Mesenchymal stem cell (in vitro differentiated cells and primary cell): ENCODE data around the gene KCNH2.

Experiments
- DNase-seq: peaks from one replicate; pipeline ENCODE4 v3.0.0-alpha.2; 2013
- H2AFZ ChIP-seq: one replicate; pipeline ENCODE4 v1.6.1; 2013; ENCODE audit warnings: low read depth, mild to moderate bottlenecking, control low read depth, inconsistent platforms, low read length, moderate library complexity
- H2AK5ac ChIP-seq: 2 replicates; pipeline ENCODE4 v1.6.1; 2013; ENCODE audit warnings: low read length, moderate library complexity, mild to moderate bottlenecking, inconsistent platforms; ENCODE audit not compliant: severe bottlenecking
- H2BK120ac ChIP-seq: one replicate; pipeline ENCODE4 v1.6.1; 2013; ENCODE audit warnings: low read depth, mild to moderate bottlenecking, inconsistent platforms, low read length, moderate library complexity
- H2BK12ac ChIP-seq, 2 experiments: one replicate each; pipeline ENCODE4 v1.6.1; 2013; ENCODE audit warnings: inconsistent platforms in 2 of 2, low read length in 2 of 2, mild to moderate bottlenecking in 2 of 2, moderate library complexity in 2 of 2, control low read depth in 1 of 2
- H2BK15ac ChIP-seq: one replicate; pipeline ENCODE4 v1.6.1; 2013; ENCODE audit warnings: mild to moderate bottlenecking, low read depth, inconsistent platforms; ENCODE audit not compliant: poor library complexity, severe bottlenecking
- H2BK5ac ChIP-seq: 2 replicates; pipeline ENCODE4 v1.6.1; 2013; ENCODE audit warnings: low read depth, mild to moderate bottlenecking, low read length, control low read depth, inconsistent platforms; ENCODE audit not compliant: poor library complexity, severe bottlenecking
- H3K14ac ChIP-seq, 2 experiments: one replicate each; pipeline ENCODE4 v1.6.1; 2013; ENCODE audit warnings: inconsistent platforms in 2 of 2, low read length in 2 of 2, control low read depth in 1 of 2, mild to moderate bottlenecking in 1 of 2, moderate library complexity in 1 of 2
- H3K18ac ChIP-seq, 2 experiments: one replicate each; pipeline ENCODE4 v1.6.1; 2013; ENCODE audit warnings: inconsistent platforms in 2 of 2, low read length in 2 of 2, control low read depth in 1 of 2, low read depth in 1 of 2, mild to moderate bottlenecking in 1 of 2
- H3K23ac ChIP-seq, 2 experiments: one replicate each; pipeline ENCODE4 v1.6.1; 2013; ENCODE audit warnings: inconsistent platforms in 2 of 2, low read length in 2 of 2, mild to moderate bottlenecking in 2 of 2, moderate library complexity in 2 of 2, control low read depth in 1 of 2
- H3K27ac ChIP-seq: 2 replicates; pipeline ENCODE4 v1.5.1; 2013; ENCODE audit warnings: mild to moderate bottlenecking, moderate library complexity, low read length, control low read depth, inconsistent platforms; ENCODE audit not compliant: poor library complexity, severe bottlenecking
- H3K27me3 ChIP-seq, 2 experiments: 2 replicates each; pipeline versions ENCODE4 v1.6.1 to v1.7.0; 2013; ENCODE audit warnings: low read length in 2 of 2, mild to moderate bottlenecking in 2 of 2, moderate library complexity in 2 of 2, control low read depth in 1 of 2, inconsistent platforms in 1 of 2; ENCODE audit not compliant: control insufficient read depth in 1 of 2, insufficient read depth in 1 of 2
- H3K36me3 ChIP-seq, 2 experiments: 2 replicates each; pipeline versions ENCODE4 v1.6.1 to v1.7.0; 2013; ENCODE audit warnings: low read length in 2 of 2, control low read depth in 1 of 2, inconsistent platforms in 1 of 2, low read depth in 1 of 2, mild to moderate bottlenecking in 1 of 2; ENCODE audit not compliant: insufficient read depth in 2 of 2, control insufficient read depth in 1 of 2
- H3K4ac ChIP-seq, 2 experiments: one replicate each; pipeline ENCODE4 v1.6.1; 2013; ENCODE audit warnings: inconsistent platforms in 2 of 2, low read length in 2 of 2, mild to moderate bottlenecking in 2 of 2, moderate library complexity in 2 of 2, control low read depth in 1 of 2, low read depth in 1 of 2
- H3K4me1 ChIP-seq: 2 replicates; pipeline ENCODE4 v1.6.1; 2013; ENCODE audit warnings: low read depth, low read length, control low read depth; ENCODE audit not compliant: control insufficient read depth, insufficient read depth
- H3K4me2 ChIP-seq: 2 replicates; pipeline ENCODE4 v1.6.1; 2013; ENCODE audit warnings: low read length, mild to moderate bottlenecking, inconsistent platforms; ENCODE audit not compliant: poor library complexity, severe bottlenecking
- H3K4me3 ChIP-seq, 2 experiments: 2 replicates each; pipeline versions ENCODE4 v1.5.1 to v1.7.0; 2013; ENCODE audit warnings: low read length in 2 of 2, mild to moderate bottlenecking in 2 of 2, control low read depth in 1 of 2, low read depth in 1 of 2; ENCODE audit not compliant: insufficient read depth in 1 of 2
- H3K79me1 ChIP-seq: replicated peaks from 2 replicates; pipeline ENCODE4 v1.6.1; 2013; ENCODE audit warnings: mild to moderate bottlenecking, control low read depth, low read length, inconsistent platforms; ENCODE audit not compliant: poor library complexity, severe bottlenecking
- H3K9ac ChIP-seq: 2 replicates; pipeline ENCODE4 v1.7.0; 2013; ENCODE audit warnings: mild to moderate bottlenecking, low read length, moderate library complexity
- H3K9me3 ChIP-seq: 2 replicates; pipeline ENCODE4 v1.7.0; 2013; ENCODE audit warnings: mild to moderate bottlenecking, low read length; ENCODE audit not compliant: control insufficient read depth
- H4K8ac ChIP-seq: one replicate; pipeline ENCODE4 v1.6.1; 2013; ENCODE audit warnings: inconsistent platforms, mild to moderate bottlenecking, low read length, moderate library complexity
- H4K91ac ChIP-seq: one replicate; pipeline ENCODE4 v1.6.1; 2013; ENCODE audit warnings: mild to moderate bottlenecking, low read length, inconsistent platforms
- WGBS: methylation state at CpG from one replicate; pipeline ENCODE4 v1.1.7; 2013; ENCODE audit warnings: mixed read lengths; 5-methylcytosine and 5-hydroxymethylcytosine counted together

KCNH2 gene

GRCh38 chr7:150944066-150945042 is 33.8 kb downstream of the KCNH2 start:
- Histone ChIP-seq H3K9ac (no peak overlapping the region), H3K4ac (no peak overlapping the region), H2AFZ (no peak overlapping the region), H3K18ac (no peak overlapping the region), H3K79me1 (no peaks in the 10 kb centered on the region), H2BK15ac (no peak overlapping the region), H2BK12ac (no peak overlapping the region), H3K4me3 (peak overlapping the region in 1 of 2 experiments; percentile 2), H3K14ac (no peak overlapping the region), H3K9me3 (no peaks in the 10 kb centered on the region), H3K4me2 (no peak overlapping the region), H3K36me3 (no peaks in the 10 kb centered on the region), H2AK5ac (no peak overlapping the region), H3K4me1 (peaks cover 1% of the 10 kb centered on the region), H4K8ac (no peak overlapping the region), H4K91ac (peak overlapping the region; percentile 82), H3K27me3 (peaks cover 12 to 62% of the 10 kb centered on the region in 2 experiments), H2BK5ac (no peak overlapping the region), H2BK120ac (no peak overlapping the region), H3K23ac (no peak overlapping the region), H3K27ac (no peak overlapping the region)
- 84% methylated on average over 6 of the region's 6 CpGs for WGBS
- DNase-seq = no peak

- Histone ChIP-seq H3K4me1 (peaks cover 1% of the 10 kb centered on the region), H2AK5ac (no peak overlapping the region), H3K27me3 (peaks cover 13 to 56% of the 10 kb centered on the region in 2 experiments), H4K8ac (no peak overlapping the region), H2BK120ac (no peak overlapping the region), H2BK5ac (no peak overlapping the region), H3K4me2 (no peak overlapping the region), H3K27ac (no peak overlapping the region), H3K4me3 (no peak overlapping the region), H4K91ac (no peak overlapping the region), H2AFZ (no peak overlapping the region), H3K23ac (no peak overlapping the region), H2BK15ac (no peak overlapping the region), H3K79me1 (no peaks in the 10 kb centered on the region), H3K9ac (no peak overlapping the region), H3K18ac (no peak overlapping the region), H3K14ac (no peak overlapping the region), H3K4ac (no peak overlapping the region), H2BK12ac (no peak overlapping the region), H3K9me3 (no peaks in the 10 kb centered on the region), H3K36me3 (no peaks in the 10 kb centered on the region)
- DNase-seq = no peak
- WGBS = 88% methylated on average over 6 of the region's 6 CpGs
Observed at GRCh38 chr7:150943453-150943814, 34.7 kb downstream of the KCNH2 start.

DNA sequence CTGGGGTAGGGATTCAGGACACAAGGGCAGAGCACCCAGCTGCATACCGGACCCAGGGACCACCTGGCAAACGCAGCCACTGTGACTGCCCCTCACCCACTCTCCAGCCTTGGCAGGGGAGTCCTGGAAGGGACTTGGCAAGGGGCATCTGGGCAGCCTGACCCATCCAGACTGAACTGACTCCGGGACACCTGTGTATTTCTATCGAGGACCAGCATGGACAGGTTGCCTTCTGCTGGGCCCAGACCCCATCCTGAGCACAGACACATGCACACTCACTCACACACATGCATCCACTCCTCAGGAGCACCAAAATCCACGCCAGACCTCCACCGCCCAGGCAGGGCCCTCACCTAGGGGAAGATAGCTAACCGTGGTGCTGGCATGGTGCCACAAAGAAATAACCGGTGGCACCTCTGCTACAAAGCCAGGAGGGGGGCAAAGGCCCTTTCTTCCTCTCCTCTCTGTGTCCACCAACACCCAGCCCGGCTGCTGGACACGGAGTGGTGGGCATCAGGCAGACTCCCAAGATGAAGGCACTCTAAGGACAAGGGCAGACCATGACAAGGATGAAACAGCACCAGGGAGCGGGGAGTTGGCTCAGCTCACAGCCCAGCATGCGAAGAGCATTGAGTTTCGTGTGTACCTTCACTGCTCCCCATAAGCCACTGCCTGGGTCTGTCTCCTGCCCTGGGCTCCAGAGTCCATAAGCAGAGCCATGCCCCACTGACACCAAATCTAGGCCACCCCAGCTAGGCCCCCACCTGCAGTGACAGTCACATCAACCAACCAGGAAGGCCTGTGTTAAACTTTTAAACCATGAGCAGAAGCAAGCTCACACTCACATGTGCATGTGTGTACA is 35.3 kb downstream of the KCNH2 start:
- Histone ChIP-seq H2BK15ac (no peak overlapping the region), H3K27me3 (peaks cover 10 to 52% of the 10 kb centered on the region in 2 experiments), H4K8ac (no peak overlapping the region), H3K27ac (no peak overlapping the region), H2AFZ (no peak overlapping the region), H3K23ac (no peak overlapping the region), H3K36me3 (no peaks in the 10 kb centered on the region), H3K79me1 (no peaks in the 10 kb centered on the region), H2BK5ac (no peak overlapping the region), H3K9ac (no peak overlapping the region), H4K91ac (no peak overlapping the region), H2BK12ac (no peak overlapping the region), H3K18ac (no peak overlapping the region), H2AK5ac (no peak overlapping the region), H2BK120ac (no peak overlapping the region), H3K4ac (no peak overlapping the region), H3K4me3 (no peak overlapping the region), H3K14ac (no peak overlapping the region), H3K9me3 (no peaks in the 10 kb centered on the region), H3K4me2 (no peak overlapping the region), H3K4me1 (peaks cover 1% of the 10 kb centered on the region)
- DNase-seq = no peak
- WGBS = 89% methylated on average over 13 of the region's 13 CpGs
